Heart right ventricle (tissue), 16 donors: ENCODE results near the gene SLC26A8. TPM values are rescaled to one million over a fixed set of nuclear protein-coding genes. Genes with fewer than 3 reads are reported as not detected.
"Not testable (repeated sequence)": the region's sequence is repeated elsewhere in the genome, so short reads cannot be mapped to it uniquely, and the experiment has no call there.

ENCODE experiments used
- ATAC-seq, 8 donors: fragments of 200-7000 bp; cut with Tn5 transposase; one replicate each; pipeline ENCODE4 v1.9.1; 2020; ENCODE audit warnings: mild to moderate bottlenecking in 8 of 8, moderate library complexity in 8 of 8, moderate number of reproducible peaks in 1 of 8
- DNase-seq, 2 donors: peaks; one replicate each; pipeline ENCODE4 v3.0.0-alpha.2; 2020
- H3K27ac ChIP-seq, 10 donors: fragments of 200-600 bp; sonication (generic) in 2 of 10; one replicate each; pipeline versions ENCODE4 v1.5.0 to v1.8.0; 2020 to 2022; ENCODE audit warnings: mild to moderate bottlenecking in 3 of 10
- H3K27me3 ChIP-seq, 7 donors: fragments of 200-600 bp; one replicate each; pipeline ENCODE4 v1.8.0; 2021 to 2022; ENCODE audit warnings: mild to moderate bottlenecking in 2 of 7
- H3K36me3 ChIP-seq, 9 donors: fragments of 200-600 bp; sonication (generic) in 1 of 9; one replicate each; pipeline versions ENCODE4 v1.5.0 to v1.8.0; 2020 to 2022; ENCODE audit warnings: mild to moderate bottlenecking in 2 of 9
- H3K4me1 ChIP-seq, 9 donors: fragments of 200-600 bp; sonication (generic) in 1 of 9; one replicate each; pipeline versions ENCODE4 v1.5.0 to v1.8.0; 2020 to 2022; ENCODE audit warnings: mild to moderate bottlenecking in 4 of 9
- H3K4me3 ChIP-seq, 10 donors: fragments of 200-600 bp; sonication (generic) in 2 of 10; one replicate each; pipeline versions ENCODE4 v1.5.0 to v1.8.0; 2020 to 2022; ENCODE audit warnings: mild to moderate bottlenecking in 7 of 10, moderate library complexity in 2 of 10
- H3K9me3 ChIP-seq, 11 donors: fragments of 200-600 bp in 10 of 11; sonication (generic) in 2 of 11; one replicate each; pipeline versions ENCODE4 v1.5.0 to v1.8.0; 2013 to 2022; ENCODE audit warnings: mild to moderate bottlenecking in 2 of 11, control low read depth in 1 of 11, moderate library complexity in 1 of 11
- WGBS, 2 donors: extraction: QIAGEN DNeasy Blood & Tissue Kit; methylation state at CpG; one replicate each; pipeline ENCODE4 v1.1.7; 2013; ENCODE audit warnings: inconsistent platforms in 1 of 2; 5-methylcytosine and 5-hydroxymethylcytosine counted together
- intact Hi-C, 10 donors: fragments of 100-400 bp; cut with DNase I; formaldehyde crosslinking; loops; one replicate each; pipeline versions ENCODE4 v1.11.1 to v1.14.2; 2022
- polyA plus RNA-seq, 2 donors: library from polyadenylated mRNA; stranded (reverse); fragments of 200-250 nt; gene quantifications; one replicate each; pipeline ENCODE4 v1.2.3, GENCODE V29; 2013
- total RNA-seq, 10 donors: library from RNA; stranded (reverse); fragmentation: NEBNext Ultra II Directional in 3 of 10; extraction: Animal tissue kit (Norgen Biotek cat#: 25700) in 3 of 10; gene quantifications; one replicate each; pipeline versions ENCODE4 v1.2.1 to v1.2.4, GENCODE V29; 2021 to 2023
- TF ChIP-seq, protein P1 (sequence below), 9 donors: fragments of 200-600 bp; sonication (generic) in 2 of 9; IDR thresholded peaks; one replicate each; pipeline versions ENCODE4 v1.5.0 to v1.8.0; 2021 to 2022; ENCODE audit warnings: antibody characterized with exemption in 9 of 9, mild to moderate bottlenecking in 5 of 9, moderate library complexity in 1 of 9
- donor health status: Arrhythmogenic right ventricular cardiomyopathy.
- donor health status: ischemic (EF 13 %, LVEDD 7.1; RV severe dilation, severe dysfunction).
- donor health status: healthy with polysubstance abuse.
- donor health status: DM: no; HTN: yes; CAD: no.
- donor health status: DM: no; HTN: no; CAD: no.
- donor health status: ischemic (EF 25% LVEDD 6.9; RV normal size, moderate dysfunction).
- donor health status: ischemic (EF 25% LVEDD 5.7; RV mildly dilated, moderate dysfunction).
- donor health status: healthy.
- donor health status: DM: yes; HTN: yes; CAD: no.
- donor health status: Ischemic cardiomyopathy.
- donor health status: ischemic (EF 35%, LVEDD 5.7; RV mildly dilated, moderate dysfunction).
- donor health status: nonischemic (EF 11% LVEDD 7.7; RV severe dilation, severe dysfunction).
- donor health status: DM: yes; HTN: yes; CAD: no.
- donor health status: PGD.
- donor health status: ischemic (EF 29% LVEDD 5.4; RV normal size, mild dysfunction).
- donor health status: nonischemic (EF 23%, LVEDD 6.1; RV moderate dilation, normal function).

The SLC26A8 gene
- total and polyA plus RNA-seq, 12 donors: 0.03 to 0.11 (median 0.10) TPM; not detected in 6

DNA sequence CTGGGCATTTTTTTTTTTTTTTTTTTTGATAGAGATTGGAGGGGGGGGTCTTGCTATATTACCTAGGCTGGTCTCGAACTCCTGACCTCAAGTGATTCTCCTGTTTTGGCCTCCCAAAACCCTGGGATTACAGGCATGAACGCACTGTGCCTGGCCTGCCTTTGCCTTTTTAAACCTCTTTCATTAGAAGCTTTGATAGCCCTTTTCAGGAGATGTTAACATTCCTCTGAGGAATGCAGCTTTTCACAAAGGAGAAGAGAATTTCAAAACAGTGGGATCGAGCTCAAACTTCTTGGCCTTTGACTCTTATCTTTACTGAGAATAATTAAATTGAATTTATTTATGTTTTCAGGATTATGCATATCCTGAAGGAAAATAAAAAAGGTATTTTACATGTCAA lies 31.3 kb downstream of the SLC26A8 start:
- TF ChIP-seq, protein P1, sequence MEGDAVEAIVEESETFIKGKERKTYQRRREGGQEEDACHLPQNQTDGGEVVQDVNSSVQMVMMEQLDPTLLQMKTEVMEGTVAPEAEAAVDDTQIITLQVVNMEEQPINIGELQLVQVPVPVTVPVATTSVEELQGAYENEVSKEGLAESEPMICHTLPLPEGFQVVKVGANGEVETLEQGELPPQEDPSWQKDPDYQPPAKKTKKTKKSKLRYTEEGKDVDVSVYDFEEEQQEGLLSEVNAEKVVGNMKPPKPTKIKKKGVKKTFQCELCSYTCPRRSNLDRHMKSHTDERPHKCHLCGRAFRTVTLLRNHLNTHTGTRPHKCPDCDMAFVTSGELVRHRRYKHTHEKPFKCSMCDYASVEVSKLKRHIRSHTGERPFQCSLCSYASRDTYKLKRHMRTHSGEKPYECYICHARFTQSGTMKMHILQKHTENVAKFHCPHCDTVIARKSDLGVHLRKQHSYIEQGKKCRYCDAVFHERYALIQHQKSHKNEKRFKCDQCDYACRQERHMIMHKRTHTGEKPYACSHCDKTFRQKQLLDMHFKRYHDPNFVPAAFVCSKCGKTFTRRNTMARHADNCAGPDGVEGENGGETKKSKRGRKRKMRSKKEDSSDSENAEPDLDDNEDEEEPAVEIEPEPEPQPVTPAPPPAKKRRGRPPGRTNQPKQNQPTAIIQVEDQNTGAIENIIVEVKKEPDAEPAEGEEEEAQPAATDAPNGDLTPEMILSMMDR (IDR thresholded peaks at IDR 0.05): no peak
- intact Hi-C loops: no loop called here
- ATAC-seq: no peak
- WGBS, 2 donors: 72 to 86% methylated on average over 3 of the region's 3 CpGs
- DNase-seq: no peak
- H3K4me1 ChIP-seq: no peaks in the 10 kb centered on the region
- H3K9me3 ChIP-seq: no peaks in the 10 kb centered on the region
- H3K27me3 ChIP-seq: peaks cover 0 to 9% (median 0%) of the 10 kb centered on the region in 7 donors
- H3K27ac ChIP-seq: no peak overlapping the region
- no peaks in the 10 kb centered on the region for H3K36me3 ChIP-seq
- no peak overlapping the region for H3K4me3 ChIP-seq

DNA sequence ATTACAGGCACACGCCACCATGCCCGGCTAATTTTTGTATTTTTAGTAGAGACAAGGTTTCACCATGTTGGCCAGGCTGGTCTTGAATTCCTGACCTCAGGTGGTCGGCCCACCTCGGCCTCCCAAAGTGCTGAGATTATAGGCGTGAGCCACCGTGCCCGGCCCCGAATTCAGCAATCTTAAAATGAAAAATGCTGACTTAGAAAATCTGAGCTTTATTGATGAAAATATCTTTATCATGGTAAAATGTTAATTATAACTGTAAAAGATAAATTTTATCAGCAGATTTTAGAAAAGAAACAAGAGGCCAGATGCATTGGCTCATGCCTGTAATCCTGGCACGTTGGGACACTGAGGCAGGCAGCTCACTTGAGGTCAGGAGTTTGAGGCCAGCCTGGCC lies 36.4 kb downstream of the SLC26A8 start:
- H3K27ac ChIP-seq, ATAC-seq, DNase-seq, H3K36me3 ChIP-seq, H3K4me1 ChIP-seq, H3K4me3 ChIP-seq, H3K9me3 ChIP-seq, intact Hi-C loops: not testable (repeated sequence)
- peaks cover 0 to 17% (median 0%) of the 10 kb centered on the region in 7 donors for H3K27me3 ChIP-seq
- WGBS, 2 donors: 84 to 94% methylated on average over 9 of the region's 9 CpGs

DNA sequence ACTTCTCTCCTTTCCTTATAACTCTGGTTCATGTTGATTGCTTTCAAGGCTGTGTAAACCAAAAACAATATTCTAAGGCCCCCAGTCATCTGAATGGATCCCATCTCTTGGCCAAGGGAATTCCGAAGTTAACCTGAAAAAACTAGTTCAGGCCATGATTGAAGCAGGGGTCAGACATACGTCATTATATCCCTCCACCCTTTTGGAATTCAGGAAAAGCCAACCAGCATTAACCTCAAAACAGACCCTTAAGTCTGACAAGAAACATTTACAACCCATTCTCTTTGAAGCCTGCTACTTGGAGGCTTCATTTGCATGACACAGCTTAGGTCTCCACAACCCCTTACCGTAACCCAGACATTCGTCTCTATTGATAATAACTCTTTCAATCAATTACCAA lies 39.7 kb downstream of the SLC26A8 start:
- no peaks in the 10 kb centered on the region for H3K36me3 ChIP-seq
- H3K27ac ChIP-seq: no peak overlapping the region
- H3K9me3 ChIP-seq: no peaks in the 10 kb centered on the region
- no peak for ATAC-seq
- H3K4me3 ChIP-seq: no peak overlapping the region
- H3K4me1 ChIP-seq: no peaks in the 10 kb centered on the region
- H3K27me3 ChIP-seq: peaks cover 0 to 16% (median 0%) of the 10 kb centered on the region in 7 donors
- 62 to 73% methylated on average over 4 of the region's 4 CpGs for WGBS, 2 donors
- no peak for DNase-seq
- intact Hi-C loops: no loop called here
- TF ChIP-seq, protein P1 (IDR thresholded peaks at IDR 0.05): no peak

DNA sequence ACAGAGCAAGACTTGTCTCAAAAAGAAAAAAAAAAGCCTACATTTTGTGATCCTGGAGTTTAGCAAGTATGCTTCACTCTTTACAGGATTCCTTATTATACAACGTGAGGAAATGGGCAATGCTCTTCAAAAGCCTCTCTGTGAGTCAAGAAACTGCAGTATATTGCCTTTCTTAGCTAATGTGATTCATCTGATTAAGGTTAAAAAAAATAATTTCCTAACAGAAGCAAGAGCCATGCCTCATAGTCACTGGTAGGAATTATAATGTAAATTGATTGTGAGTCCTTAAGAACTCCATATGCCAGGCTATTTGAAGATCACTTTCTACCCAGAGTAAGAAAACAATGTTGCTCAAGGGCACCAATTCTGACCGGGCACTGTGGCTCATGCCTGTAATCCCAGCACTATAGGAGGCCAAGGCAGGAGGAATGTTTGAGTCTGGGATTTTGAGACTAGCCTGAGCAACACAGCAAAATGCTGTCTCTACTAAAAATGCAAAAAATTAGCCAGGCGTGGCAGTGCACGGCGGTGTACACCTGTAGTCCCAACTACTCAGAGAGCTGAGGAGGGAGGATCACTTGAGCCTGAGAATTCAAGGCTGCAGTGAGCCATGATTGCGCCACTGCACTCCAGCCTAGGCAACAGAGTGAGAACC lies 43.3 kb downstream of the SLC26A8 start:
- H3K9me3 ChIP-seq: no peaks in the 10 kb centered on the region

DNA sequence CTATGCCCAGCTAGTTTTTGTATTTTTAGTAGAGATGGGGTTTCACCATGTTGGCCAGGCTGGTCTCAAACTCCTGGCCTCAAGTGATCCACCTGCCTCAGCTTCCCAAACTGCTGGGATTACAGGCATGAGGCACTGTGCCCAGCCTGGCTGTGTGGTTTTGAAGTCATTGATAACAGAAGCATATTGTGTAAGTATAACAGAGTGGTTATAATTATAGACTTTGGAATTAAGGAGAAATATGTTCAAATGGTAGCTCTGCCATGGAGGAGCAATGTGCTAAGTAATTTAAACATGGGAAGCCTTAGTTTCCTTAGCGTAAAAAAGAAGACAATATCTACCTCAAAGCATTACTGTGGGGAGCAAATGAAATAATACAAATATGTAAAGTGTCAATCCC lies 44.3 kb downstream of the SLC26A8 start:
- H3K4me1 ChIP-seq, H3K27ac ChIP-seq, H3K36me3 ChIP-seq, intact Hi-C loops, ATAC-seq, DNase-seq, H3K4me3 ChIP-seq, H3K9me3 ChIP-seq: not testable (repeated sequence)
- H3K27me3 ChIP-seq: peaks cover 0 to 16% (median 0%) of the 10 kb centered on the region in 7 donors
- 93 to 98% methylated on average over 1 of the region's 1 CpG for WGBS, 2 donors

More for the DNA sequence above, 43.3 kb downstream of the SLC26A8 start:
- no peak for DNase-seq
- Histone ChIP-seq H3K4me3 (no peak overlapping the region), H3K27ac (no peak overlapping the region), H3K4me1 (no peaks in the 10 kb centered on the region), H3K27me3 (peaks cover 0 to 16% (median 0%) of the 10 kb centered on the region in 7 donors), H3K36me3 (no peaks in the 10 kb centered on the region)
- ATAC-seq: no peak
- 89 to 93% methylated on average over 6 of the region's 6 CpGs for WGBS, 2 donors
- intact Hi-C loops: no loop called here
- TF ChIP-seq, protein P1 (IDR thresholded peaks at IDR 0.05): no peak
